ENCODE data around the gene ELMO1. TPM values are rescaled to one million over a fixed set of nuclear protein-coding genes. Genes with fewer than 3 reads are reported as not detected.

ELMO1 gene
- total and polyA plus RNA-seq, 10 of the 15 experiments (the other 5 are each of a cell fraction or from before 2014, with no cell fraction given): 22.6 to 85.9 (median 56.6) TPM

DNA sequence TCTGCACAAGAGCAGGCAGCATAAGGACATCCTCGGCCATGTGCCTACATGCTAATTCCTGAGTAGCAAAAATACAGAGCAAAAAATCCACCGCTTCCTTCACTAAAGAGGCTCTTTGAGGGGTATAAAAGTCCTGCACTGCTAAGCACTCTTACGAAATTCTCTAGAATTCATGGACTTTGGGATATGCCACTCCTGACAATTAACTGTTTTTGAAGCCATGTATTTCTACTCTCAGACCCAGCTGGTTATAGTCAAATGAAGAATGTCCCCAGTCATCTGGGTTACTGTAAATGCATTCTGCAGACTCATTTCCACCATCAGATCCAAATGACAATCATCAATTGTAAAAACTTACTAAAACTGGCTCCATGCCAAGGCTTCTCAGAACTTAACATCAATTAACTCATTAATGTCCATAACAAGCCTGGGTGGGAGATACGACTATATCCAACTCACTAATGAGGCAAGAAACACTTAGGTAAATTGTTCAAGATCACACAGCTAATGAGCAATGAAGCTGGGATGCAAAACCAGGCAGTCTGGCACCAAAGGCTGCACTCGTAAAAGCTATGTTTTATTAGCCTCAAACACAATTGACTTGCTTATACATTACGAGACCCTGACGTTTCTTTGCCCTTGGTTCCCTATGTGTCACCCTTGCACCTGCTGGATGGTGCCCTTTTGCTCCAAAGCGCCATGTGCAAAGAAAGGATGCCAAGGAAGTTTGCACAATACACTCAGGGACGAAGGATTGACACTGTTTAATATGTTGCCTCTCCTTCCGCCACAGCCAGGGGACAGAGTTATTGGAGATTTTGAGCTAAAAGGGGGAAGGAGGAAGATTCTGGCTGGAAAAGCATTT, 250.4 kb downstream of the ELMO1 start:
- WGBS (ENCODE audit: insufficient coverage, insufficient replicate concordance, low lambda C conversion rate, missing lambda C conversion rate): 69% methylated on average over 10 of the region's 10 CpGs
- no peaks in the 10 kb centered on the region for H3K79me2 ChIP-seq (ENCODE audit: control insufficient read depth, insufficient read depth, low read length)
- H3K9me3 ChIP-seq (replicated peaks; ENCODE audit: control insufficient read depth, insufficient read depth, low read length): no peaks in the 10 kb centered on the region
- H3K4me1 ChIP-seq (ENCODE audit: control insufficient read depth, insufficient read depth, low read length): 0 out of 2 replicates have a peak, but pooled peaks cover 3% of the 10 kb centered on the region
- BruUV-seq (replicated peaks): no TSS peak
- ChIA-PET CTCF (interaction anchor here (0.6 to 6.3 kb wide), 54 partner anchors 9 to 770 kb away, joined by 3 to 49 read pairs (median 4); no protein-coding TSS in a partner anchor), POLR2A (no interaction called here), RAD21 (ENCODE audit: unreplicated experiment) (interaction anchor here (0.7 to 1.6 kb wide), 9 partner anchors 9 to 757 kb away, joined by 3 to 10 read pairs (median 4); no protein-coding TSS in a partner anchor), SMC1A (ENCODE audit: uncharacterized antibody, unreplicated experiment) (interaction anchor here (0.7 to 2.0 kb wide), 13 partner anchors 9 to 757 kb away, joined by 3 to 7 read pairs (median 4); no protein-coding TSS in a partner anchor)
- no peaks in the 10 kb centered on the region for H4K20me1 ChIP-seq (ENCODE audit: control insufficient read depth, insufficient read depth)
- no peak overlapping the region for H3K9ac ChIP-seq (ENCODE audit: control insufficient read depth, insufficient read depth, low read length)
- H3K27ac ChIP-seq (ENCODE audit: control insufficient read depth, insufficient read depth): no peak overlapping the region
- H3K4me3 ChIP-seq: no peak overlapping the region
- in situ Hi-C loops (cut with MboI): loop anchor here (10.0 kb wide), 1 partner anchor 523 kb away; no protein-coding TSS in a partner anchor
- no peak overlapping the region for H3K4me2 ChIP-seq (ENCODE audit: control insufficient read depth, insufficient read depth)
- ATAC-seq (no peak), DNase-seq (ENCODE audit: low read depth, low spot score) (no peak), FAIRE-seq (no peak)
- intact Hi-C loops (cut with micrococcal nuclease; ENCODE audit: unreplicated experiment): loop anchor here (5.0 kb wide), 2 partner anchors 211 to 726 kb away; no protein-coding TSS in a partner anchor
- peaks cover 0 to 13% of the 10 kb centered on the region in 2 experiments; a peak in 3 of 4 replicates for H3K36me3 ChIP-seq (ENCODE audit: control insufficient read depth in 2 of 2, insufficient read depth in 2 of 2, low read length in 1 of 2)
- H2AFZ ChIP-seq (ENCODE audit: control insufficient read depth, low read depth, low read length): no peak overlapping the region
- H3K27me3 ChIP-seq (replicated peaks in 1 of 2; ENCODE audit: control insufficient read depth in 2 of 2, insufficient read depth in 2 of 2, low read length in 1 of 2): no peaks in the 10 kb centered on the region
- TF ChIP-seq SIX5 (IDR thresholded peaks at IDR 0.05; ENCODE audit: low read depth, low read length, severe bottlenecking): no peak
- no peak for TF ChIP-seq ZNF622 (IDR thresholded peaks at IDR 0.05)
- no peak for TF ChIP-seq IKZF2 (IDR thresholded peaks at IDR 0.05)
- TF ChIP-seq SP1 (IDR thresholded peaks at IDR 0.05; ENCODE audit: low read depth, low read length): no peak
- TF ChIP-seq NR2C2 (IDR thresholded peaks at IDR 0.05; ENCODE audit: borderline replicate concordance, control insufficient read depth, insufficient read length, low read depth): no peak
- TF ChIP-seq, protein P1, sequence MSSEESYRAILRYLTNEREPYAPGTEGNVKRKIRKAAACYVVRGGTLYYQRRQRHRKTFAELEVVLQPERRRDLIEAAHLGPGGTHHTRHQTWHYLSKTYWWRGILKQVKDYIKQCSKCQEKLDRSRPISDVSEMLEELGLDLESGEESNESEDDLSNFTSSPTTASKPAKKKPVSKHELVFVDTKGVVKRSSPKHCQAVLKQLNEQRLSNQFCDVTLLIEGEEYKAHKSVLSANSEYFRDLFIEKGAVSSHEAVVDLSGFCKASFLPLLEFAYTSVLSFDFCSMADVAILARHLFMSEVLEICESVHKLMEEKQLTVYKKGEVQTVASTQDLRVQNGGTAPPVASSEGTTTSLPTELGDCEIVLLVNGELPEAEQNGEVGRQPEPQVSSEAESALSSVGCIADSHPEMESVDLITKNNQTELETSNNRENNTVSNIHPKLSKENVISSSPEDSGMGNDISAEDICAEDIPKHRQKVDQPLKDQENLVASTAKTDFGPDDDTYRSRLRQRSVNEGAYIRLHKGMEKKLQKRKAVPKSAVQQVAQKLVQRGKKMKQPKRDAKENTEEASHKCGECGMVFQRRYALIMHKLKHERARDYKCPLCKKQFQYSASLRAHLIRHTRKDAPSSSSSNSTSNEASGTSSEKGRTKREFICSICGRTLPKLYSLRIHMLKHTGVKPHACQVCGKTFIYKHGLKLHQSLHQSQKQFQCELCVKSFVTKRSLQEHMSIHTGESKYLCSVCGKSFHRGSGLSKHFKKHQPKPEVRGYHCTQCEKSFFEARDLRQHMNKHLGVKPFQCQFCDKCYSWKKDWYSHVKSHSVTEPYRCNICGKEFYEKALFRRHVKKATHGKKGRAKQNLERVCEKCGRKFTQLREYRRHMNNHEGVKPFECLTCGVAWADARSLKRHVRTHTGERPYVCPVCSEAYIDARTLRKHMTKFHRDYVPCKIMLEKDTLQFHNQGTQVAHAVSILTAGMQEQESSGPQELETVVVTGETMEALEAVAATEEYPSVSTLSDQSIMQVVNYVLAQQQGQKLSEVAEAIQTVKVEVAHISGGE (CRISPR knock-in tag; IDR thresholded peaks at IDR 0.05): no peak
- no peak for TF ChIP-seq GATAD2B (conservative IDR thresholded peaks at IDR 0.05; ENCODE audit: low read depth)
- TF ChIP-seq CBX3 (IDR thresholded peaks at IDR 0.05; ENCODE audit: borderline replicate concordance, low read depth): no peak
- no peak for TF ChIP-seq TCF3 (IDR thresholded peaks at IDR 0.05; ENCODE audit: borderline replicate concordance, insufficient read depth, low read depth, low read length)
- TF ChIP-seq, protein P2, sequence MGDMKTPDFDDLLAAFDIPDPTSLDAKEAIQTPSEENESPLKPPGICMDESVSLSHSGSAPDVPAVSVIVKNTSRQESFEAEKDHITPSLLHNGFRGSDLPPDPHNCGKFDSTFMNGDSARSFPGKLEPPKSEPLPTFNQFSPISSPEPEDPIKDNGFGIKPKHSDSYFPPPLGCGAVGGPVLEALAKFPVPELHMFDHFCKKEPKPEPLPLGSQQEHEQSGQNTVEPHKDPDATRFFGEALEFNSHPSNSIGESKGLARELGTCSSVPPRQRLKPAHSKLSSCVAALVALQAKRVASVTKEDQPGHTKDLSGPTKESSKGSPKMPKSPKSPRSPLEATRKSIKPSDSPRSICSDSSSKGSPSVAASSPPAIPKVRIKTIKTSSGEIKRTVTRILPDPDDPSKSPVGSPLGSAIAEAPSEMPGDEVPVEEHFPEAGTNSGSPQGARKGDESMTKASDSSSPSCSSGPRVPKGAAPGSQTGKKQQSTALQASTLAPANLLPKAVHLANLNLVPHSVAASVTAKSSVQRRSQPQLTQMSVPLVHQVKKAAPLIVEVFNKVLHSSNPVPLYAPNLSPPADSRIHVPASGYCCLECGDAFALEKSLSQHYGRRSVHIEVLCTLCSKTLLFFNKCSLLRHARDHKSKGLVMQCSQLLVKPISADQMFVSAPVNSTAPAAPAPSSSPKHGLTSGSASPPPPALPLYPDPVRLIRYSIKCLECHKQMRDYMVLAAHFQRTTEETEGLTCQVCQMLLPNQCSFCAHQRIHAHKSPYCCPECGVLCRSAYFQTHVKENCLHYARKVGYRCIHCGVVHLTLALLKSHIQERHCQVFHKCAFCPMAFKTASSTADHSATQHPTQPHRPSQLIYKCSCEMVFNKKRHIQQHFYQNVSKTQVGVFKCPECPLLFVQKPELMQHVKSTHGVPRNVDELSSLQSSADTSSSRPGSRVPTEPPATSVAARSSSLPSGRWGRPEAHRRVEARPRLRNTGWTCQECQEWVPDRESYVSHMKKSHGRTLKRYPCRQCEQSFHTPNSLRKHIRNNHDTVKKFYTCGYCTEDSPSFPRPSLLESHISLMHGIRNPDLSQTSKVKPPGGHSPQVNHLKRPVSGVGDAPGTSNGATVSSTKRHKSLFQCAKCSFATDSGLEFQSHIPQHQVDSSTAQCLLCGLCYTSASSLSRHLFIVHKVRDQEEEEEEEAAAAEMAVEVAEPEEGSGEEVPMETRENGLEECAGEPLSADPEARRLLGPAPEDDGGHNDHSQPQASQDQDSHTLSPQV (IDR thresholded peaks at IDR 0.05): no peak
- TF ChIP-seq TCF7 (IDR thresholded peaks at IDR 0.05; ENCODE audit: borderline replicate concordance): no peak
- TF ChIP-seq, protein P3, sequence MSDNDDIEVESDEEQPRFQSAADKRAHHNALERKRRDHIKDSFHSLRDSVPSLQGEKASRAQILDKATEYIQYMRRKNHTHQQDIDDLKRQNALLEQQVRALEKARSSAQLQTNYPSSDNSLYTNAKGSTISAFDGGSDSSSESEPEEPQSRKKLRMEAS (IDR thresholded peaks at IDR 0.05; ENCODE audit: low read depth, low read length): no peak
- no peak for TF ChIP-seq STAT3 (IDR thresholded peaks at IDR 0.05; ENCODE audit: low read depth, low read length)

Data from GM12878 (cell line).